ENCODE results near the gene DISP1. TPM values are rescaled to one million over a fixed set of nuclear protein-coding genes. Genes with fewer than 3 reads are reported as not detected.

Gene DISP1
- total RNA-seq, 1 experiment from 2014 or later = 1.3 TPM

GRCh38 chr1:222829868-222830267 is 15.0 kb downstream of the DISP1 start:
- ChIA-PET POLR2A (ENCODE audit: unreplicated experiment) (no interaction called here), CTCF (interaction anchor here (0.6 kb wide), 1 partner anchor 251 kb away, joined by 3 read pairs; no protein-coding TSS in a partner anchor)
- Histone ChIP-seq H3K36me3 (ENCODE audit: low read depth, low read length) (no peaks in the 10 kb centered on the region), H3K27me3 (ENCODE audit: low read length) (no peaks in the 10 kb centered on the region), H3K4me3 (ENCODE audit: low read length) (no peak overlapping the region), H3K9me3 (ENCODE audit: low read length) (no peaks in the 10 kb centered on the region), H3K4me2 (ENCODE audit: low read length) (no peak overlapping the region), H3K9ac (ENCODE audit: low read length) (no peak overlapping the region), H3K27ac (ENCODE audit: low read length) (no peak overlapping the region), H2AFZ (ENCODE audit: low read length) (no peak overlapping the region), H3K79me2 (ENCODE audit: low read length) (no peaks in the 10 kb centered on the region), H3K4me1 (ENCODE audit: insufficient read depth, low read length) (peaks cover 12% of the 10 kb centered on the region), H3K9me2 (replicated peaks; ENCODE audit: low read length) (no peaks in the 10 kb centered on the region), H3F3A (ENCODE audit: low read length, unreplicated experiment) (no peaks in the 10 kb centered on the region), H4K20me1 (ENCODE audit: low read length) (no peaks in the 10 kb centered on the region)
- TF ChIP-seq EZH2phosphoT487 (IDR thresholded peaks at IDR 0.05; ENCODE audit: borderline replicate concordance, low read length) = no peak
- TF ChIP-seq EZH2 (IDR thresholded peaks at IDR 0.05; ENCODE audit: low read length, unreplicated experiment) = no peak
- TF ChIP-seq CTCF (conservative IDR thresholded peaks at IDR 0.05; ENCODE audit: low read depth, low read length) = no peak
- no peak for ATAC-seq
- intact Hi-C loops (cut with micrococcal nuclease) = no loop called here
- no TSS peak for BruUV-seq (replicated peaks)
- DNase-seq = no peak

GRCh38 chr1:222833356-222833876 is 18.6 kb downstream of the DISP1 start:
- Histone ChIP-seq H3K79me2 (ENCODE audit: low read length) (no peaks in the 10 kb centered on the region), H4K20me1 (ENCODE audit: low read length) (no peaks in the 10 kb centered on the region), H3K4me1 (ENCODE audit: insufficient read depth, low read length) (no peaks in the 10 kb centered on the region), H3K36me3 (ENCODE audit: low read depth, low read length) (no peaks in the 10 kb centered on the region), H3K9me2 (replicated peaks; ENCODE audit: low read length) (no peaks in the 10 kb centered on the region), H3K9ac (ENCODE audit: low read length) (no peak overlapping the region), H3K4me3 (ENCODE audit: low read length) (no peak overlapping the region), H2AFZ (ENCODE audit: low read length) (no peak overlapping the region), H3K27me3 (ENCODE audit: low read length) (no peaks in the 10 kb centered on the region), H3K4me2 (ENCODE audit: low read length) (no peak overlapping the region), H3K27ac (ENCODE audit: low read length) (no peak overlapping the region), H3K9me3 (ENCODE audit: low read length) (no peaks in the 10 kb centered on the region), H3F3A (ENCODE audit: low read length, unreplicated experiment) (no peaks in the 10 kb centered on the region)
- POLR2A ChIA-PET (ENCODE audit: unreplicated experiment) = no interaction called here
- CTCF ChIA-PET = no interaction called here
- TF ChIP-seq CTCF (conservative IDR thresholded peaks at IDR 0.05; ENCODE audit: low read depth, low read length) (no peak), EZH2phosphoT487 (IDR thresholded peaks at IDR 0.05; ENCODE audit: borderline replicate concordance, low read length) (no peak), EZH2 (IDR thresholded peaks at IDR 0.05; ENCODE audit: low read length, unreplicated experiment) (no peak)
- DNase-seq = no peak
- intact Hi-C loops (cut with micrococcal nuclease) = no loop called here
- ATAC-seq = no peak
- BruUV-seq (replicated peaks) = no TSS peak

- TF ChIP-seq CTCF (conservative IDR thresholded peaks at IDR 0.05; ENCODE audit: low read depth, low read length) = no peak
- TF ChIP-seq EZH2phosphoT487 (IDR thresholded peaks at IDR 0.05; ENCODE audit: borderline replicate concordance, low read length) = no peak
- no peak for TF ChIP-seq EZH2 (IDR thresholded peaks at IDR 0.05; ENCODE audit: low read length, unreplicated experiment)
- H3K4me3 ChIP-seq (ENCODE audit: low read length) = no peak overlapping the region
- no peaks in the 10 kb centered on the region for H3K9me2 ChIP-seq (replicated peaks; ENCODE audit: low read length)
- no peaks in the 10 kb centered on the region for H3K9me3 ChIP-seq (ENCODE audit: low read length)
- no peak overlapping the region for H3K4me2 ChIP-seq (ENCODE audit: low read length)
- no peaks in the 10 kb centered on the region for H3F3A ChIP-seq (ENCODE audit: low read length, unreplicated experiment)
- H3K36me3 ChIP-seq (ENCODE audit: low read depth, low read length) = no peaks in the 10 kb centered on the region
- no peak for DNase-seq
- intact Hi-C loops (cut with micrococcal nuclease) = no loop called here
- POLR2A ChIA-PET (ENCODE audit: unreplicated experiment) = no interaction called here
- ATAC-seq = no peak
- no peaks in the 10 kb centered on the region for H3K4me1 ChIP-seq (ENCODE audit: insufficient read depth, low read length)
- no peak overlapping the region for H3K27ac ChIP-seq (ENCODE audit: low read length)
- H3K27me3 ChIP-seq (ENCODE audit: low read length) = no peaks in the 10 kb centered on the region
- no peak overlapping the region for H3K9ac ChIP-seq (ENCODE audit: low read length)
- CTCF ChIA-PET = no interaction called here
- H3K79me2 ChIP-seq (ENCODE audit: low read length) = no peaks in the 10 kb centered on the region
- BruUV-seq (replicated peaks) = no TSS peak
- H2AFZ ChIP-seq (ENCODE audit: low read length) = no peak overlapping the region
- no peaks in the 10 kb centered on the region for H4K20me1 ChIP-seq (ENCODE audit: low read length)
Observed at GRCh38 chr1:222843469-222844410, 28.9 kb downstream of the DISP1 start.

Measured in PC-3 (cell line).